GM21423 (cell line): ENCODE results near the gene WBP2.
"Not testable (repeated sequence)": the region's sequence is repeated elsewhere in the genome, so short reads cannot be mapped to it uniquely, and the experiment has no call there.

Experiments used
- ATAC-seq: cut with Tn5 transposase; IDR thresholded peaks from one replicate; pipeline ENCODE4 v1.9.1; 2021; ENCODE audit warnings: mild to moderate bottlenecking, moderate library complexity; ENCODE audit not compliant: unreplicated experiment

The WBP2 gene

GRCh38 chr17:75868730-75869281 lies 13.7 kb upstream of the WBP2 start:
- not testable (repeated sequence) for ATAC-seq

GRCh38 chr17:75865404-75866188 lies 10.5 kb upstream of the WBP2 start:
- not testable (repeated sequence) for ATAC-seq

- not testable (repeated sequence) for ATAC-seq
Observed at GRCh38 chr17:75864887-75865286, 9.8 kb upstream of the WBP2 start.

- ATAC-seq = peak; percentile 89
Observed at GRCh38 chr17:75864448-75864871, 9.3 kb upstream of the WBP2 start.

GRCh38 chr17:75861927-75862317 lies 6.8 kb upstream of the WBP2 start:
- no peak for ATAC-seq

GRCh38 chr17:75859358-75859757 lies 4.2 kb upstream of the WBP2 start:
- not testable (repeated sequence) for ATAC-seq

- no peak for ATAC-seq
Observed at GRCh38 chr17:75856062-75856756, 1.1 kb upstream of the WBP2 start.

GRCh38 chr17:75854881-75855309 lies 240 bp downstream of the WBP2 start:
- ATAC-seq = no peak

GRCh38 chr17:75854101-75854748 lies 910 bp downstream of the WBP2 start:
- ATAC-seq = no peak

- no peak for ATAC-seq
Observed at GRCh38 chr17:75853433-75853832, 1.7 kb downstream of the WBP2 start.

GRCh38 chr17:75851693-75851991 lies 3.5 kb downstream of the WBP2 start:
- ATAC-seq = not testable (repeated sequence)

- no peak for ATAC-seq
Observed at GRCh38 chr17:75850928-75851692, 4.0 kb downstream of the WBP2 start.

GRCh38 chr17:75849724-75850123 lies 5.4 kb downstream of the WBP2 start:
- ATAC-seq = no peak

GRCh38 chr17:75849279-75849646 lies 5.9 kb downstream of the WBP2 start:
- no peak for ATAC-seq

- no peak for ATAC-seq
Observed at GRCh38 chr17:75848523-75849278, 6.4 kb downstream of the WBP2 start.

- no peak for ATAC-seq
Observed at GRCh38 chr17:75847614-75848522, 7.3 kb downstream of the WBP2 start.

GRCh38 chr17:75846692-75847613 lies 8.2 kb downstream of the WBP2 start:
- no peak for ATAC-seq
